Measurements from ENCODE around the gene BLM. TPM values are rescaled to one million over a fixed set of nuclear protein-coding genes. Genes with fewer than 3 reads are reported as not detected.

Gene BLM
- polyA plus RNA-seq, 1 donor (not counting 4 experiments of a cell fraction or from before 2014, with no cell fraction given) = 4.4 TPM

DNA sequence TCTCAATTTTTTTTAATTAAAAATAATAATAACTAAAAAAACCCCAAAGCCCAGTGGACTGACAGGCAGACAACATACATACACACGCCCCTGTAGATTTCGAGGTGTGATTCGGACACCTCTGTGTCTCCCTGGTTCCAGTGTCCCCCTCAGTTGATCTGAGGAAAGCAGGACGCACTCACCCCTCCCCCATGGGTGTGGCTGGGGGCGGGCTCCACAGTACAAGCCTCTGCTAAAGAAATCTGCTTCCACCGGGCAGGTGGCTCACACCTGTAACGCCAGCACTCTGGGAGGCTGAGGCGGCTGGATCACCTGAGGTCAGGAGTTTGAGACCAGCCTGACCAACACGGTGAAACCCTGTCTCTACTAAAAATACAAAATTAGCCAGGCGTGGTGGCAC, 33.8 kb upstream of the BLM start:
- Histone ChIP-seq H3K9me3 (ENCODE audit: control insufficient read depth, low read depth, low read length) (no peaks in the 10 kb centered on the region), H3K9ac (ENCODE audit: control insufficient read depth, extremely low read depth, insufficient read depth, low read length) (no peak overlapping the region), H3K9me1 (ENCODE audit: control insufficient read depth, extremely low read depth, insufficient read depth, low read length) (no peaks in the 10 kb centered on the region), H3K27me3 (ENCODE audit: control insufficient read depth, extremely low read depth, insufficient read depth, low read length) (no peaks in the 10 kb centered on the region), H3K27ac (ENCODE audit: control insufficient read depth, insufficient read depth, low read length) (no peak overlapping the region), H3K4me2 (ENCODE audit: control insufficient read depth, extremely low read depth, insufficient read depth, low read depth, low read length) (no peak overlapping the region), H3K4me3 (ENCODE audit: control insufficient read depth in 2 of 3, extremely low read depth in 1 of 3, insufficient read depth in 2 of 3, low read depth in 1 of 3, low read length in 3 of 3) (no peak overlapping the region), H3K4me1 (ENCODE audit: control insufficient read depth, extremely low read depth, insufficient read depth, low read length) (peaks cover 14% of the 10 kb centered on the region), H4K20me1 (ENCODE audit: control insufficient read depth, extremely low read depth, insufficient read depth, low read length) (no peaks in the 10 kb centered on the region), H3K79me2 (ENCODE audit: control insufficient read depth, insufficient read depth, low read length) (no peaks in the 10 kb centered on the region), H3K36me3 (ENCODE audit: control insufficient read depth in 2 of 2, extremely low read depth in 1 of 2, insufficient read depth in 2 of 2, low read length in 2 of 2) (no peaks in the 10 kb centered on the region), H2AFZ (ENCODE audit: control insufficient read depth, low read length) (no peak overlapping the region)
- TF ChIP-seq, protein P1, sequence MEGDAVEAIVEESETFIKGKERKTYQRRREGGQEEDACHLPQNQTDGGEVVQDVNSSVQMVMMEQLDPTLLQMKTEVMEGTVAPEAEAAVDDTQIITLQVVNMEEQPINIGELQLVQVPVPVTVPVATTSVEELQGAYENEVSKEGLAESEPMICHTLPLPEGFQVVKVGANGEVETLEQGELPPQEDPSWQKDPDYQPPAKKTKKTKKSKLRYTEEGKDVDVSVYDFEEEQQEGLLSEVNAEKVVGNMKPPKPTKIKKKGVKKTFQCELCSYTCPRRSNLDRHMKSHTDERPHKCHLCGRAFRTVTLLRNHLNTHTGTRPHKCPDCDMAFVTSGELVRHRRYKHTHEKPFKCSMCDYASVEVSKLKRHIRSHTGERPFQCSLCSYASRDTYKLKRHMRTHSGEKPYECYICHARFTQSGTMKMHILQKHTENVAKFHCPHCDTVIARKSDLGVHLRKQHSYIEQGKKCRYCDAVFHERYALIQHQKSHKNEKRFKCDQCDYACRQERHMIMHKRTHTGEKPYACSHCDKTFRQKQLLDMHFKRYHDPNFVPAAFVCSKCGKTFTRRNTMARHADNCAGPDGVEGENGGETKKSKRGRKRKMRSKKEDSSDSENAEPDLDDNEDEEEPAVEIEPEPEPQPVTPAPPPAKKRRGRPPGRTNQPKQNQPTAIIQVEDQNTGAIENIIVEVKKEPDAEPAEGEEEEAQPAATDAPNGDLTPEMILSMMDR (optimal IDR thresholded peaks at IDR 0.05 in 1 of 3, IDR thresholded peaks at IDR 0.05 in 1 of 3, conservative IDR thresholded peaks at IDR 0.05 in 1 of 3; ENCODE audit: extremely low read depth in 1 of 3, insufficient read depth in 2 of 3, low read length in 3 of 3) = no peak
- TF ChIP-seq EZH2 (IDR thresholded peaks at IDR 0.05; ENCODE audit: low read length) = no peak
- dilution Hi-C loops (cut with MboI; ENCODE audit: extremely low pct_ligation_motif_present, low sequenced_read_pairs) = no loop called here
- DNase-seq (ENCODE audit: low read depth, low spot score) = no peak
- no peak for FAIRE-seq

DNA sequence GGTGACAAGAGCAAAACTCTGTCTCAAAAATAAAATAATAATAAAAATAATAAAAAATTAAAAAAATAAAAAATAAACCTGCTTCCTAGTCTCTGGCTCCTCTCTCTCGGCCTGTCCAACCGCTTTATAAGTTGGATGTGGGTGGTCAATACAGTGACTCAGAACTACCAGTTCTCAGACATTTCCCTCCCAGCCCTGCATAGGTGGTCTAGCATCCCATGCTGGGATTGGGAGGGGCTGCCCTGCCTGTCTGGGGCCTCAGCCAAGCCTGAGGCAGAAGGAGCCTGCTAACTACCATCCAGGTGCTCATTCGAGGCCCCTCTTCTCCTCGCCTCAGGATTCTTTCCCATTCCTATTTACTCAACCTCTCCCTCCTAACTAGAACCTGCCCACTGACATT, 33.3 kb upstream of the BLM start:
- Histone ChIP-seq H3K36me3 (ENCODE audit: control insufficient read depth in 2 of 2, extremely low read depth in 1 of 2, insufficient read depth in 2 of 2, low read length in 2 of 2) (no peaks in the 10 kb centered on the region), H4K20me1 (ENCODE audit: control insufficient read depth, extremely low read depth, insufficient read depth, low read length) (no peaks in the 10 kb centered on the region), H3K9me3 (ENCODE audit: control insufficient read depth, low read depth, low read length) (no peaks in the 10 kb centered on the region), H3K4me3 (ENCODE audit: control insufficient read depth in 2 of 3, extremely low read depth in 1 of 3, insufficient read depth in 2 of 3, low read depth in 1 of 3, low read length in 3 of 3) (no peak overlapping the region), H3K27ac (ENCODE audit: control insufficient read depth, insufficient read depth, low read length) (no peak overlapping the region), H3K4me1 (ENCODE audit: control insufficient read depth, extremely low read depth, insufficient read depth, low read length) (peaks cover 14% of the 10 kb centered on the region), H3K4me2 (ENCODE audit: control insufficient read depth, extremely low read depth, insufficient read depth, low read depth, low read length) (no peak overlapping the region), H2AFZ (ENCODE audit: control insufficient read depth, low read length) (no peak overlapping the region), H3K9me1 (ENCODE audit: control insufficient read depth, extremely low read depth, insufficient read depth, low read length) (no peaks in the 10 kb centered on the region), H3K79me2 (ENCODE audit: control insufficient read depth, insufficient read depth, low read length) (no peaks in the 10 kb centered on the region), H3K9ac (ENCODE audit: control insufficient read depth, extremely low read depth, insufficient read depth, low read length) (no peak overlapping the region), H3K27me3 (ENCODE audit: control insufficient read depth, extremely low read depth, insufficient read depth, low read length) (no peaks in the 10 kb centered on the region)
- FAIRE-seq (no peak), DNase-seq (ENCODE audit: low read depth, low spot score) (no peak)
- dilution Hi-C loops (cut with MboI; ENCODE audit: extremely low pct_ligation_motif_present, low sequenced_read_pairs) = no loop called here
- TF ChIP-seq EZH2 (IDR thresholded peaks at IDR 0.05; ENCODE audit: low read length) = no peak
- TF ChIP-seq, protein P1 (optimal IDR thresholded peaks at IDR 0.05 in 1 of 3, IDR thresholded peaks at IDR 0.05 in 1 of 3, conservative IDR thresholded peaks at IDR 0.05 in 1 of 3; ENCODE audit: extremely low read depth in 1 of 3, insufficient read depth in 2 of 3, low read length in 3 of 3) = no peak

All from keratinocyte (primary cell).